Keratinocyte (primary cell): Measurements from ENCODE around the gene SYNE1.

Source experiments
- EZH2 ChIP-seq: IDR thresholded peaks from one replicate; pipeline ENCODE4 v1.6.1; 2012; ENCODE audit warnings: inconsistent platforms, mild to moderate bottlenecking, low read length, moderate library complexity
- TF ChIP-seq, protein P1 (sequence below), 3 experiments: IDR thresholded peaks in 1 of 3; conservative IDR thresholded peaks in 1 of 3; optimal IDR thresholded peaks in 1 of 3; 2 replicates in 2 of 3; 3 replicates in 1 of 3; pipeline versions ENCODE3 to v1.5.1; 2011; ENCODE audit warnings: low read length in 3 of 3, mild to moderate bottlenecking in 3 of 3, moderate library complexity in 2 of 3, control low read depth in 1 of 3, inconsistent platforms in 1 of 3; ENCODE audit not compliant: insufficient read depth in 2 of 3; ENCODE audit errors: extremely low read depth in 1 of 3

GRCh38 chr6:152605342-152605741 lies 31.8 kb downstream of the SYNE1 start:
- TF ChIP-seq, protein P1, sequence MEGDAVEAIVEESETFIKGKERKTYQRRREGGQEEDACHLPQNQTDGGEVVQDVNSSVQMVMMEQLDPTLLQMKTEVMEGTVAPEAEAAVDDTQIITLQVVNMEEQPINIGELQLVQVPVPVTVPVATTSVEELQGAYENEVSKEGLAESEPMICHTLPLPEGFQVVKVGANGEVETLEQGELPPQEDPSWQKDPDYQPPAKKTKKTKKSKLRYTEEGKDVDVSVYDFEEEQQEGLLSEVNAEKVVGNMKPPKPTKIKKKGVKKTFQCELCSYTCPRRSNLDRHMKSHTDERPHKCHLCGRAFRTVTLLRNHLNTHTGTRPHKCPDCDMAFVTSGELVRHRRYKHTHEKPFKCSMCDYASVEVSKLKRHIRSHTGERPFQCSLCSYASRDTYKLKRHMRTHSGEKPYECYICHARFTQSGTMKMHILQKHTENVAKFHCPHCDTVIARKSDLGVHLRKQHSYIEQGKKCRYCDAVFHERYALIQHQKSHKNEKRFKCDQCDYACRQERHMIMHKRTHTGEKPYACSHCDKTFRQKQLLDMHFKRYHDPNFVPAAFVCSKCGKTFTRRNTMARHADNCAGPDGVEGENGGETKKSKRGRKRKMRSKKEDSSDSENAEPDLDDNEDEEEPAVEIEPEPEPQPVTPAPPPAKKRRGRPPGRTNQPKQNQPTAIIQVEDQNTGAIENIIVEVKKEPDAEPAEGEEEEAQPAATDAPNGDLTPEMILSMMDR (optimal IDR thresholded peaks at IDR 0.05 in 1 of 3, IDR thresholded peaks at IDR 0.05 in 1 of 3, conservative IDR thresholded peaks at IDR 0.05 in 1 of 3; ENCODE audit: extremely low read depth in 1 of 3, insufficient read depth in 2 of 3, low read length in 3 of 3) = no peak
- TF ChIP-seq EZH2 = no peak
